H9 (cell line): ENCODE data around the gene LDB1. TPM values are rescaled to one million over a fixed set of nuclear protein-coding genes. Genes with fewer than 3 reads are reported as not detected.

ENCODE experiments used
- DNase-seq: peaks from one replicate; pipeline ENCODE4 v3.0.0-alpha.2; 2017
- H2AFZ ChIP-seq: one replicate; pipeline ENCODE4 v1.6.1; 2013; ENCODE audit warnings: mild to moderate bottlenecking, low read length, control low read depth, moderate library complexity
- H2AK5ac ChIP-seq: 2 replicates; pipeline ENCODE4 v1.6.1; 2013; ENCODE audit warnings: low read length, control low read depth, mixed read lengths; ENCODE audit not compliant: insufficient read length
- H2BK120ac ChIP-seq: one replicate; pipeline ENCODE4 v1.6.1; 2013; ENCODE audit warnings: low read depth, mild to moderate bottlenecking, low read length, control low read depth, inconsistent platforms; ENCODE audit not compliant: poor library complexity, severe bottlenecking
- H2BK12ac ChIP-seq: 2 replicates; pipeline ENCODE4 v1.6.1; 2013; ENCODE audit warnings: low read length, control low read depth, mixed read lengths, low read depth; ENCODE audit not compliant: insufficient read length
- H2BK15ac ChIP-seq: 2 replicates; pipeline ENCODE4 v1.6.1; 2013; ENCODE audit warnings: low read depth, low read length, control low read depth
- H2BK20ac ChIP-seq: one replicate; pipeline ENCODE4 v1.6.1; 2013; ENCODE audit warnings: low read depth, mild to moderate bottlenecking, low read length, control low read depth, inconsistent platforms; ENCODE audit not compliant: poor library complexity, severe bottlenecking
- H2BK5ac ChIP-seq: 2 replicates; pipeline ENCODE4 v1.6.1; 2013; ENCODE audit warnings: low read length, control low read depth, mixed read lengths; ENCODE audit not compliant: insufficient read length
- H3K14ac ChIP-seq: 2 replicates; pipeline ENCODE4 v1.6.1; 2013; ENCODE audit warnings: low read length, control low read depth; ENCODE audit not compliant: insufficient read depth
- H3K18ac ChIP-seq: 2 replicates; pipeline ENCODE4 v1.6.1; 2013; ENCODE audit warnings: low read depth, mild to moderate bottlenecking, mixed read lengths, low read length, control low read depth; ENCODE audit not compliant: insufficient read length
- H3K23ac ChIP-seq: 2 replicates; pipeline ENCODE4 v1.6.1; 2013; ENCODE audit warnings: low read length, control low read depth, mixed read lengths, low read depth; ENCODE audit not compliant: insufficient read length
- H3K23me2 ChIP-seq: 2 replicates; pipeline ENCODE4 v1.6.1; 2013; ENCODE audit warnings: low read depth, mild to moderate bottlenecking, mixed read lengths, low read length, control low read depth; ENCODE audit not compliant: insufficient read length, poor library complexity, severe bottlenecking
- H3K27ac ChIP-seq: 2 replicates; pipeline ENCODE4 v1.5.1; 2013; ENCODE audit warnings: low read length, control low read depth, mixed read lengths, low read depth; ENCODE audit not compliant: insufficient read length
- H3K27me3 ChIP-seq: 2 replicates; pipeline ENCODE4 v1.6.1; 2013; ENCODE audit warnings: low read length, control low read depth, inconsistent platforms; ENCODE audit not compliant: insufficient read depth
- H3K4ac ChIP-seq: 2 replicates; pipeline ENCODE4 v1.6.1; 2013; ENCODE audit warnings: low read depth, mild to moderate bottlenecking, control low read depth, inconsistent platforms, low read length, moderate library complexity
- H3K4me1 ChIP-seq: 2 replicates; pipeline ENCODE4 v1.6.1; 2013; ENCODE audit warnings: low read length, control low read depth, inconsistent platforms; ENCODE audit not compliant: insufficient read depth
- H3K4me2 ChIP-seq: 2 replicates; pipeline ENCODE4 v1.6.1; 2013; ENCODE audit warnings: low read length, control low read depth, mixed read lengths; ENCODE audit not compliant: insufficient read length, insufficient read depth
- H3K56ac ChIP-seq: 2 replicates; pipeline ENCODE4 v1.6.1; 2013; ENCODE audit warnings: low read depth, mild to moderate bottlenecking, mixed read lengths, low read length, control low read depth; ENCODE audit not compliant: insufficient read length
- H3K79me1 ChIP-seq: 2 replicates; pipeline ENCODE4 v1.6.1; 2013; ENCODE audit warnings: low read depth, mild to moderate bottlenecking, moderate library complexity, low read length, control low read depth, inconsistent platforms; ENCODE audit not compliant: insufficient read depth, poor library complexity, severe bottlenecking
- H3K79me2 ChIP-seq: 2 replicates; pipeline ENCODE4 v1.6.1; 2013; ENCODE audit warnings: low read length, control low read depth, inconsistent platforms; ENCODE audit not compliant: insufficient read depth
- H3K9ac ChIP-seq: 2 replicates; pipeline ENCODE4 v1.6.1; 2013; ENCODE audit warnings: low read length, control low read depth, mixed read lengths; ENCODE audit not compliant: insufficient read length; ENCODE audit errors: extremely low read depth
- H3K9me3 ChIP-seq: one replicate; pipeline ENCODE4 v1.6.1; 2013; ENCODE audit warnings: low read depth, low read length, inconsistent platforms; ENCODE audit not compliant: control insufficient read depth
- H3T11ph ChIP-seq: one replicate; pipeline ENCODE4 v1.6.1; 2013; ENCODE audit warnings: mild to moderate bottlenecking, low read length, control low read depth, inconsistent platforms
- H4K20me1 ChIP-seq: one replicate; pipeline ENCODE4 v1.6.1; 2013; ENCODE audit not compliant: control insufficient read depth, insufficient read length, insufficient read depth
- H4K5ac ChIP-seq: 2 replicates; pipeline ENCODE4 v1.6.1; 2013; ENCODE audit warnings: low read depth, mild to moderate bottlenecking, mixed read lengths, low read length, control low read depth; ENCODE audit not compliant: insufficient read length
- H4K8ac ChIP-seq: replicated peaks from 2 replicates; pipeline ENCODE4 v1.6.1; 2013; ENCODE audit warnings: low read length, control low read depth, mixed read lengths, low read depth; ENCODE audit not compliant: insufficient read length
- H4K91ac ChIP-seq: 2 replicates; pipeline ENCODE4 v1.6.1; 2013; ENCODE audit warnings: low read depth, mild to moderate bottlenecking, moderate library complexity, mixed read lengths, low read length, control low read depth; ENCODE audit not compliant: insufficient read length
- H3K27ac Mint-ChIP-seq, 3 experiments: 2 replicates in 2 of 3; 3 replicates in 1 of 3; pipeline ENCODE4 v1.8.0; 2020 to 2021; ENCODE audit warnings: mixed read lengths in 3 of 3, mild to moderate bottlenecking in 1 of 3, moderate library complexity in 1 of 3
- H3K27me3 Mint-ChIP-seq: 2 replicates; pipeline ENCODE4 v1.8.0; 2021; ENCODE audit warnings: low read depth, mild to moderate bottlenecking, moderate library complexity, mixed read lengths
- H3K36me3 Mint-ChIP-seq, 3 experiments: 2 replicates in 2 of 3; 3 replicates in 1 of 3; pipeline ENCODE4 v1.8.0; 2020 to 2021; ENCODE audit warnings: low read depth in 3 of 3, mixed read lengths in 3 of 3; ENCODE audit not compliant: insufficient read depth in 1 of 3
- H3K4me1 Mint-ChIP-seq, 2 experiments: 2 replicates each; pipeline ENCODE4 v1.8.0; 2020; ENCODE audit warnings: mixed read lengths in 2 of 2
- H3K4me3 Mint-ChIP-seq, 2 experiments: 2 replicates in 1 of 2; 3 replicates in 1 of 2; pipeline ENCODE4 v1.8.0; 2020 to 2021; ENCODE audit warnings: mild to moderate bottlenecking in 2 of 2, mixed read lengths in 2 of 2, moderate library complexity in 1 of 2
- H3K9me3 Mint-ChIP-seq, 2 experiments: 2 replicates in 1 of 2; 3 replicates in 1 of 2; pipeline ENCODE4 v1.8.0; 2020; ENCODE audit warnings: mild to moderate bottlenecking in 2 of 2, mixed read lengths in 2 of 2, moderate library complexity in 1 of 2
- CTCF ChIP-seq: fragments of 200-600 bp; sonication (generic); conservative IDR thresholded peaks from 3 replicates; pipeline ENCODE4 v1.8.0; 2021; ENCODE audit warnings: antibody characterized with exemption, mild to moderate bottlenecking
- WGBS: extraction: QIAGEN DNeasy Blood & Tissue Kit; methylation state at CpG from one replicate; pipeline ENCODE4 v1.1.7; 2013; ENCODE audit warnings: missing lambda C conversion rate, low lambda C conversion rate, mixed read lengths; ENCODE audit not compliant: insufficient read length; ENCODE audit errors: extremely low coverage; 5-methylcytosine and 5-hydroxymethylcytosine counted together
- total RNA-seq: library from RNA; stranded (reverse); gene quantifications from 2 replicates; pipeline ENCODE4 v1.2.1, GENCODE V29; 2021

The LDB1 gene
- total RNA-seq, 1 experiment from 2014 or later: 80.5 TPM

GRCh38 chr10:102163342-102163989, 43.3 kb upstream of the LDB1 start:
- no peak overlapping the region for H2BK12ac ChIP-seq
- H2BK15ac ChIP-seq: no peak overlapping the region
- no peaks in the 10 kb centered on the region; the same call in 1 of the 2 replicates for H3K4me1 ChIP-seq
- H3K27ac ChIP-seq: no peak overlapping the region
- Mint-ChIP-seq H3K36me3 (peaks cover 45 to 57% (median 49%) of the 10 kb centered on the region in 3 experiments), H3K27ac (peak overlapping the region; percentile 42 to 76 (median 68); a peak in 4 of 7 replicates), H3K4me1 (peaks cover 13 to 20% of the 10 kb centered on the region in 2 experiments), H3K9me3 (no peaks in the 10 kb centered on the region), H3K27me3 (peaks cover 6% of the 10 kb centered on the region), H3K4me3 (no peak overlapping the region)
- TF ChIP-seq CTCF: no peak
- no peak overlapping the region for H3K4me2 ChIP-seq
- no peak overlapping the region for H4K5ac ChIP-seq
- no peak overlapping the region for H3K14ac ChIP-seq
- no CpG with 5 or more reads among the region's 4 CpGs for WGBS
- H4K91ac ChIP-seq: no peak overlapping the region
- no peak for DNase-seq
- no peak overlapping the region for H2AK5ac ChIP-seq
- H3K27me3 ChIP-seq: no peaks in the 10 kb centered on the region
- no peaks in the 10 kb centered on the region for H4K20me1 ChIP-seq
- H3T11ph ChIP-seq: no peak overlapping the region
- H3K79me1 ChIP-seq: no peaks in the 10 kb centered on the region
- no peak overlapping the region for H2BK5ac ChIP-seq
- H3K18ac ChIP-seq: no peak overlapping the region
- no peak overlapping the region for H3K4ac ChIP-seq
- no peak overlapping the region for H2BK20ac ChIP-seq
- no peak overlapping the region for H2BK120ac ChIP-seq
- no peaks in the 10 kb centered on the region for H3K23me2 ChIP-seq
- H3K23ac ChIP-seq: no peak overlapping the region
- no peaks in the 10 kb centered on the region for H3K79me2 ChIP-seq
- no peaks in the 10 kb centered on the region for H3K9me3 ChIP-seq
- no peak overlapping the region for H2AFZ ChIP-seq
- no peak overlapping the region for H4K8ac ChIP-seq
- no peak overlapping the region for H3K56ac ChIP-seq
- H3K9ac ChIP-seq: no peak overlapping the region
